Gastroesophageal sphincter (tissue), 3 donors: ENCODE results near the gene RXFP2.

Experiments used
- CTCF ChIP-seq, 4 experiments: fragments of 200-600 bp in 2 of 4; fragments of 450-650 bp in 2 of 4; sonication (generic) in 1 of 4; IDR thresholded peaks; one replicate each; pipeline ENCODE4 v1.5.1; 2017 to 2019; ENCODE audit warnings: antibody characterized with exemption in 4 of 4, mild to moderate bottlenecking in 2 of 4, moderate library complexity in 2 of 4
- EP300 ChIP-seq: sonication (generic); formaldehyde crosslinking; IDR thresholded peaks from one replicate; pipeline ENCODE4 v1.6.1; 2017; ENCODE audit warnings: antibody characterized with exemption, mild to moderate bottlenecking

- TF ChIP-seq CTCF (IDR thresholded peaks at IDR 0.05) (no peak), EP300 (no peak)
These were observed 109.3 kb downstream of the RXFP2 start for GRCh38 chr13:31848621-31849020.
